ENCODE measurements around the gene RER1.
"Not testable (repeated sequence)": the region's sequence is repeated elsewhere in the genome, so short reads cannot be mapped to it uniquely, and the experiment has no call there.

Gene RER1

DNA sequence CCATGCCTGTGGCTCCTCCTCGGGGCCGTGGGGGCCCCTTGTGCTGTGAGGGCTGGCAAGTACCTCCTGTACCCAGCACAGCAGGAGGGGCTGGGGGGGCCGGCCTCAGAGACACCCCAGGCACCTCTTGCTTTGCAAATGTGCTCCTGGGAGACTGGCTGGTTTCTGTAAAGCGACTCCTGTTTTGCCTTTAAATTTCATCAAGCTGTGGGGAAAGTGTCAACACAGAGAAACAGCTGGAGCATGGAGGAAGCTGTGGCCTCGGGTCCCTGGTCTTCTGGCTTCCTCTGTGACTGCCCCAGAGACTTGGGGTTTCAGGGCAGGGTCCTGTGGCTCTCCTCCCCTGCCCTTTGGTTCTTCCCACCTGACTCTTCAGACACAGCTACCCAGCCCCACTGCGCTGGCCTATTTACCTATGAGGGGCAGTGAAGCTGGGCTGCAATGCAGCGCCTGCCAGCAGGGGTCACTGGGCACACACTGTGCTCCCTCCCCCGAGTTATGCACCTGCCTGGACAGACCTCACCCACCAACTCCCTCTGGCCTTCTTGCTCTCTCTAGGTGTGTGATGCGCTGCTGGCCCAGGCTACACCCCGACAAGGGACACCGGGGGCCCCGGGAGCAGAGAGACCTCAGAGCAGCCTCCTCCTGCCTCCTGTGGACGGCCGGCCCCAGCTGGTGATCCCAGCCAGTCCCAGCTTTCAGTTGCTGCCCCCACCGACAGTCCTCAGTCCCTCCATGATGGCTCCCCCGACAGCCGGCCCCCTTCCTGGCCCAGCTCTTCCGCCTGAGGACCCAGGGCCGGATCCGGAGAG lies 38.3 kb downstream of the RER1 start:
- DNase-seq (ENCODE audit: low read depth) = no peak

DNA sequence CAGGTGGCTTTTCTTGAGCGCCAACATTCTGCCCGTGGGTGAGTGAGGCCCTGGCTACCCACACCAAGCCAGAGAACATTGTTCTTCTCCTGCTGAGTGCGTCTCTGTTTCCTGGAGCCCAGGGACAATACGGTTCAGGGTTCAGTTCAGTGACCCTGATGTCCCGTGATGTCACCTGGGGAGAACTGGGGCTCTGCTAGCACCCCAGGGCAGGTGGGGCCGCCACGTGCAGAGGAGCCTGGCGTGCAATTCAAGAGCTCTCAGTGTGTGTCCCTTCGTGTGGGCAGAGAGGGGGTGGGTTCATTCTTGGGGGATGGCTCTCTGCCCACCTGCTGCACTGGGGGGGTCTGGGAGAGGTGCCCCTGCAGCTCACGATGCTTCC lies 38.9 kb downstream of the RER1 start:
- no peak for DNase-seq (ENCODE audit: low read depth)

DNA sequence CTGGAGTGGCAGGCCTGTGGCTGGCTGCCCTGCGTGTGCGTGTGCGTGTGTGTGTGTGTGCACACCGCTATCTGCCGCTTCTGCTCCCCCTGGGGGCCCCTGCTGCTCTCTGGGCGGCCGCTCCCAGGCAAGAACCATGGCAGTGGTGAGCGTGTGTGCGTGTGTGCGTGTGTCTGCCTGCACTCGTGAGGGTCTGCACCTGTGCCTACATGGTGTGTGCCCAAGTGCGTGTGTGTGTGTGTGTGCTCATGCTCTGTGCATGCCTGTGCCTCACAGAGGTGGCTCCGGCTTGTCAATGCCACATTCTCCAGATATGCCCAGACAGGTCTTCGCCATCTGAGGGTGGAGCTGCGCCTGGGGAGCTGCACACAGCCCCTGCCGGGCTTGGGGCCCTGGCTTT lies 39.5 kb downstream of the RER1 start:
- DNase-seq (ENCODE audit: low read depth) = no peak

GRCh38 chr1:2431518-2431917 lies 39.9 kb downstream of the RER1 start:
- no peak for DNase-seq (ENCODE audit: low read depth)

DNA sequence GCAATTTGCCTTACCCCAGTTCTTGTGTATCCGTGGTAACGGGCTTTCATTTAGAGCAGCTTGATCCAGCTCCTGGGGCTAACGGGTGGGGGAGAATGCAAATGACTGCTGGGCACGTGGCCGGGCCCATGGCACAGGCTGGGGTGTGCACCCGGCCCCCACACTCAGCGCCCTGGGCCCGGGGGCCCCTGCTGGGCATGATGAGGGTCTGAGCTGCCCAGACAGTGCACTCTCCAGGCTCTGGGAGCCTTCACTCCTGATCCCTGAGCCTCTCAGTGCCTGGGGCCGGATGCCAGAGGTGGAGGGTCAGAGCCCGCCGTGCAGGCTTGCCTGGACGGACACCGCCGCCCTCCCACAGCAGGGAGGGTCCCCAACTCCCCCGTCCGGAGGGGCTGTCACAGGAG lies 40.8 kb downstream of the RER1 start:
- no peak for DNase-seq (ENCODE audit: low read depth)

GRCh38 chr1:2433196-2433595 lies 41.6 kb downstream of the RER1 start:
- DNase-seq (ENCODE audit: low read depth) = no peak

- no peak for DNase-seq (ENCODE audit: low read depth)
Measured at GRCh38 chr1:2433936-2434655, 42.5 kb downstream of the RER1 start.

GRCh38 chr1:2435091-2435490 lies 43.5 kb downstream of the RER1 start:
- no peak for DNase-seq (ENCODE audit: low read depth)

- DNase-seq (ENCODE audit: low read depth) = no peak
Measured at GRCh38 chr1:2435746-2436355, 44.2 kb downstream of the RER1 start.

GRCh38 chr1:2436876-2437275 lies 45.2 kb downstream of the RER1 start:
- no peak for DNase-seq (ENCODE audit: low read depth)

DNA sequence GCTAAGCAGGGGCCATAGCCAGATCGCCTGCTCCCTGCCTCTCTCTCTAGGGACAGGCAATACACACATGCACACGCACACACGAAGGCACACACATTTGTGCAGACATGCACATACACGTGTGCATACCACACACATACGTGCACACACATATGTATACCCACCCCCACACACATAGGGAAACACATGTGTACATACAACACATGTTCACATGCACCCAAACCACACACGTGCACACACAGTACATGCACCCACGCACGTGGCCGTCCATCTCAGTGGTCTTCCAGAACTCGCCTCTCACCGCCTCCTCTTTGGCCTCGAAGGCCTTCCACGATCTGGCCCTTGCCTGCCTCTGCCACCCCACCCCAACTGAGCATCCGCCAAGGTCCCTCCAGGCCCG lies 46.0 kb downstream of the RER1 start:
- DNase-seq (ENCODE audit: low read depth) = no peak

- no peak for DNase-seq (ENCODE audit: low read depth)
Measured at GRCh38 chr1:2438038-2438437, 46.4 kb downstream of the RER1 start.

GRCh38 chr1:2438641-2439040 lies 47.0 kb downstream of the RER1 start:
- no peak for DNase-seq (ENCODE audit: low read depth)

- DNase-seq (ENCODE audit: low read depth) = no peak
Measured at GRCh38 chr1:2439369-2439768, 47.7 kb downstream of the RER1 start.

DNA sequence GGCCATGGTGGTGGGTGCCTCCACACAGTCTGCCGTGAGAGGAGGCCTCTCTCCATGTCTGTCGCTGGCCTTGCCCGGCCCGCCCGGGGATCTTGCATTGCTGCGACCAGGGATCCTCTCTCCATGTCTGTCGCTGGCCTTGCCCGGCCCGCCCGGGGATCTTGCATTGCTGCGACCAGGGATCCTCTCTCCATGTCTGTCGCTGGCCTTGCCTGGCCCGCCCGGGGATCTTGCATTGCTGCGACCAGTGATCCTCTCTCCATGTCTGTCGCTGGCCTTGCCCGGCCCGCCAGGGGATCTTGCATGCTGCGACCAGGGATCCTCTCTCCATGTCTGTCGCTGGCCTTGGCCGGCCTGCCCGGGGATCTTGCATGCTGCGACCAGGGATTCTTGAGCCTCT lies 48.7 kb downstream of the RER1 start:
- not testable (repeated sequence) for DNase-seq (ENCODE audit: low read depth)

DNA sequence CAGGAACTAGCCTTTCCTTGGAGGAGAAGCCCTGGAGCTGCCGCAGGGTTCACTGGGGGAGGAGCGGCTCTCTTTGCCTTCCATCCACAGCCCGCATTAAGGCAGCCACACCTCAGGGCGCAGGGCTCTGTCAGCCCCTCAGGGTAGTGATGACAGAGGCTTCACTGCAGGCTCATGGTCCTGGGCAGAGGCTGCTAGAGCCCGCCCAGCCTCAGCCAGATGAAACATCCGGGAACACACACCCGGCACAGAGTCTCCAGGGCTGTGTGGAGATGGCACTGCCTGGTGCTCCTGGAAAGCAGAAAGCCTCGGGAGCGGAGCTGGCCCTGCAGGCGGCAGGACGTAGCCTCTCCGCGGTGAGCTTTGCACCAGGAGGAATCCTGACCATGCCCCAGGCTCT lies 50.1 kb downstream of the RER1 start:
- no peak for DNase-seq (ENCODE audit: low read depth)

DNA sequence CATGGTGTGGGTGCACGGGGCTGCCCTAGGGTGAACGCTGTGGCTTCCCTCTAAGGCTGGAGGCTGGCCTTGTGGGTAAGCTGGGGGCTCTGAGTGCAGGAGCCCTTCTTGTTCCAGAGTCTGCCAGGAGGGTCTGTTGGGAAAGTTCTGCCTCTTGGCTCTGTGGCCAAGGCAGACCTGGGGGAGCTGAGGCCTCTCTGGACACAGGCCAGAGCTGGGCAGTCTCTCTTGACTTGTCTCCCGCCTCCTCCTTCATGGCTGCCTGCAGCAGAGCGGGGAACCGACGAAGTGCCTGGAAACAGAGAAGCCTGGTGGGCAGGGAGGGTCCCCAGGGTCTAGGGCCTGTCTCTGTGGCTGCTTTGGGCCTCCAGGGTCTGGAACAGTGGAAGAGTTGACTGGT lies 51.0 kb downstream of the RER1 start:
- DNase-seq (ENCODE audit: low read depth) = no peak

GRCh38 chr1:2443277-2444137 lies 51.9 kb downstream of the RER1 start:
- no peak for DNase-seq (ENCODE audit: low read depth)

GRCh38 chr1:2444138-2444591 lies 52.5 kb downstream of the RER1 start:
- DNase-seq (ENCODE audit: low read depth) = no peak

- no peak for DNase-seq (ENCODE audit: low read depth)
Measured at GRCh38 chr1:2445162-2445822, 53.7 kb downstream of the RER1 start.

DNA sequence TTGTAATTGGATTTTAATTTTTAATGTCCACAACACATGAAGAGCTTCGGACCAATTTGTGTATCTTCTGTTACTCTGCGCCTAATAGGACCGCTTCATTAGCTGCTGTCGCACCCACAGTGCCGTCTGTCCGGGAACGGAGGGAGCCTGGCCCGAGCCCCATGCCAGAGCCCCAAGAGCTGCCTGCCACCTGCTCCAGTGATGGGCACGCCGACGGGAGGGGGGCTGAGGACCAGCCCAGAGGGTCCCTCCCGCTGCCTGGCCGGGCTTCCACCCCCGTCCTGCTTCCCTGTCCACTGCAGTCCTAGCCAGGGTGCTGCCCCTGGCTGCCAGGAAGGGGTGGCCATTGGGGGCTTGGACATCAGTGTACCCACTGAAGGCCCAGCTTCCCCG lies 54.2 kb downstream of the RER1 start:
- DNase-seq (ENCODE audit: low read depth) = no peak

DNA sequence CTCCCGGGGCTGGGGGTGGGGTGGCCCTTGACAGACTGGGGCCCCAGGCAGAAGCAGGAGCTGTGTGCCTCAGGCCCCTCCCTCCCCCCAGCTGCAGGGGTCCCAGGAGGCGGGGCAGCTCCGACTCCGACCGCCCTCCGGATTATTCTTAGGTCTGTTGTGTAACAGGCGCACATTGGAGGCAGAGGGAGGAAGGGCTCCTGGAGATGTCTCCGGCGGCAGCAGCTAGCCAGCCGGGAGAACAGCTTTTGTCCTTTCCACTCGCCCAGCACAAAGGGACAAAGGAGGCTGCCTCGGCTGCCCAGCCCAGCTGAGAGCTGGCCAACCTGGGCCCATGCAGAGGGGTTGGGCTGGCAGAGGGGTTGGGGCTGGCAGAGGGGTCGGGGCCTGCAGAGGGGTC lies 54.8 kb downstream of the RER1 start:
- no peak for DNase-seq (ENCODE audit: low read depth)
